Measurements from ENCODE around the gene RDH13.
"Not testable (repeated sequence)": the region's sequence is repeated elsewhere in the genome, so short reads cannot be mapped to it uniquely, and the experiment has no call there.

RDH13 gene

GRCh38 chr19:55062735-55063491 lies at the start of gene RDH13:
RDH13 (minus strand) TSS chr19:55063148; CDS start chr19:55063032, 116 bp downstream.
- peak; percentile 84 for DNase-seq (ENCODE audit: low spot score)

GRCh38 chr19:55112246-55112776 lies 49.4 kb upstream of the RDH13 start:
- DNase-seq (ENCODE audit: low spot score) = no peak

- DNase-seq (ENCODE audit: low spot score) = no peak
Observed at GRCh38 chr19:55111238-55111831, 48.4 kb upstream of the RDH13 start.

GRCh38 chr19:55109527-55110291 lies 46.8 kb upstream of the RDH13 start:
- DNase-seq (ENCODE audit: low spot score) = no peak

GRCh38 chr19:55107252-55107651 lies 44.3 kb upstream of the RDH13 start:
- not testable (repeated sequence) for DNase-seq (ENCODE audit: low spot score)

GRCh38 chr19:55106591-55106990 lies 43.6 kb upstream of the RDH13 start:
- no peak for DNase-seq (ENCODE audit: low spot score)

GRCh38 chr19:55105237-55105636 lies 42.3 kb upstream of the RDH13 start:
- DNase-seq (ENCODE audit: low spot score) = no peak

GRCh38 chr19:55103190-55103589 lies 40.2 kb upstream of the RDH13 start:
- DNase-seq (ENCODE audit: low spot score) = no peak

- DNase-seq (ENCODE audit: low spot score) = peak; percentile 71
Observed at GRCh38 chr19:55101261-55101660, 38.3 kb upstream of the RDH13 start.

GRCh38 chr19:55099557-55100506 lies 36.9 kb upstream of the RDH13 start:
- no peak for DNase-seq (ENCODE audit: low spot score)

GRCh38 chr19:55098716-55099556 lies 36.0 kb upstream of the RDH13 start:
- no peak for DNase-seq (ENCODE audit: low spot score)

GRCh38 chr19:55097864-55098715 lies 35.1 kb upstream of the RDH13 start:
- no peak for DNase-seq (ENCODE audit: low spot score)

- DNase-seq (ENCODE audit: low spot score) = no peak
Observed at GRCh38 chr19:55096061-55096701, 33.2 kb upstream of the RDH13 start.

- no peak for DNase-seq (ENCODE audit: low spot score)
Observed at GRCh38 chr19:55095260-55096060, 32.5 kb upstream of the RDH13 start.

- no peak for DNase-seq (ENCODE audit: low spot score)
Observed at GRCh38 chr19:55094456-55095259, 31.7 kb upstream of the RDH13 start.

- DNase-seq (ENCODE audit: low spot score) = no peak
Observed at GRCh38 chr19:55092423-55093318, 29.7 kb upstream of the RDH13 start.
